Activated CD8-positive, alpha-beta memory T cell treated with anti-CD3 and anti-CD28 coated beads, Interleukin-2, amount 50 U/mL, for 48 hours (primary cell): ENCODE data around the gene NLRP8.
"Not testable (repeated sequence)": the region's sequence is repeated elsewhere in the genome, so short reads cannot be mapped to it uniquely, and the experiment has no call there.

Source experiments
- DNase-seq: peaks from one replicate; pipeline ENCODE4 v3.0.0-alpha.2; 2020

Gene NLRP8

DNA sequence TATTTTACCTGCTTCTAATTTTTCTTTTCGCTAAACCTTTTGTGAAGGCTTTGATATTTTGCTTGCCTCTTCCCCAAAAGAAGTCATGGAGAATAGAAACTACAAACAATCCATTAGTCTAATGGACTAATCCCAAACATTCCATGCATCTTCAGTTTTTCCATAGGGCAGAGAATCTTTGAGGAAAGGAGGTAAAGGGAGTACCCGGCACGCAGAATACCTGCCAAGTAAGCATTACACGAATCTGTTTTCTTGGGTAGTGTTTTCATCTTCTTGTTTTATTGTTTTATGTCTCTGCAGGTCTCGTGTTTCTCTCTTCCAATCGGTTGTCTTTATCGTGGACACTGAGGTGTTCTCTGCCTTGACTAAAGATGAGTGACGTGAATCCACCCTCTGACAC is at the start of gene NLRP8:
Gene NLRP8 (plus strand): TSS at position 301 of the 400 bp plus-strand sequence.
- DNase-seq: no peak

DNA sequence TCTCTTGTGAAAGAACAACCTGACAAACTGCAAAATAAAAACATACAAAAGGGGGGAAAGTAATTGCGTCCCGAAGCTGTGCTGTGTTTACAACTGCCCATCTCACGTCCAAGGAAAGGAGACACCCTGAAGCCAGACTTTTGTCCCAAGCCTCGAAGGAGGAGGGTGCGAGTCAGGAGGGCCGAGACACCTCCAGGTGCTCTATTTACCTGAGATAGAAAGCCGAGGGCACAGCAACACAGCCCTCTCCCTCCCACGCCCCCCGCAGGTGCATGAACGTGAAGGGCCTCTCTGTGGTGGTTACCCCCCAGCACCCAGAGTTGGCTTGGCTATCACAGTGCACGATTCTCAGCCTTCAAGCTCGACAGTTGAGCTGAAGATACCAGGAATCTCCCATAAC is 48.7 kb upstream of the NLRP8 start:
- DNase-seq: no peak

DNA sequence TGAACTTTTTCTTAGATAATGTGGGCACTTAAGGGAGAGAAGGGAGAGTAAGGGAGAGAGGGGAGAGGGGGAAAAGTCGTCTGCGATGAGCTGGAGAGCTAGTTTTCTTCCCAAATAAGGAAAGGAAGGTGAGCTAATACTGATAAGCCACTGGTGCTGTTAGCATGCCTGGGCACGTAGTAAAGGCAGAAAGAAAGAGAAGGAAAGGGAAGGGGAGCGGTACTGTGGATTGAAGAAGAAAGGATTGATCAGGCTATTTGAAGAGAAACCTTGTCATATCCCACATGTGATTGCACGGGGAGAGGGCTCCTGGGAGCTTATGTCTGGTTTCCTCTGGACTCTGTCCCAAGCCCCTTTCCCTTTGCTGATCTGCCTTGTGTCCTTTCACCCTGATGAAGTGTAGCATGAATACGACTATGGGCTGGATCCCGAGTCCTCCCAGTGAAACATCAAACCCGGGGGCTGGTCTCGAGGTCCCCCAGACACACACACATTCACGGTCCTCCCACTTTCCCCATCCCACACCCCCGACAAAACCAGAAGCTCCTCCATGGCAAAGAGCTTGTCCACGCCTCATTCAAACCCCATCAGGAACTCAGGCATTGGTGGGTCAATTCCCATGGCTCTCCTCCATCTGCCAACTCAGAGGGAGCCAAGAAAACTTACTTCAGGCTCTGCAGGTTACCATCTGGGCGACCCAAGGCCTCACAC is 46.1 kb upstream of the NLRP8 start:
- no peak for DNase-seq

DNA sequence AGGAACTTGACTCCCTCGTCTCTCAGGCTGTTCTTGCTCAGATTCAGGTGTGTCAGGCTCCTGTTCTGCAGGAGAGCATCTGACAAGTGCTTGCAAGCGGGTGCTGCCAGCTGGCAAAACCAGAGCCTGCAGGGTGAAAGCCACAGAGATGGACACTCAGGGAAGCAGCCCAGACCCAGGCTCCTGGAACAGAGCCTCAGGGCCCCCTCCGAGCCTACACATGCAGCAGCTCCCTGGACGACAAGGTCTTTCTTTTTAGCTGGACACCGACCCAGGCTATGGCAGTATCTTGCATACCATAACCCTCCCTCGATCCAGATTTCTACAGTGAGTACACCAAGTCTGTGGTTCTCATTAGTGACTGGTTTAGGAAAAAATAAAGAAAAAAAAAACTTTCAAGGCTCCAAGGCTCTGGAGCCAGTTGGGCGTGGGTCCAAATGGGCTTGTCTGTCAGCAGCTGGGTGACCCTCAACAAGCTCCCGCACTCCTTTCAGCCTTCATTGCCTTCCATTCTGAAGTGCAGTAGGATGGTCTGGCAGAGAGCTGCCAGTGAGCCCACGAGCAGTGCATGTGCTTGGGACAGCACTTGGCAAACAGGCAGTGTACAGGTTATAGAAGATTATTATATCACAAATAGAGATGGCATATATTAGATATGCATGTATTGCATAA is 45.4 kb upstream of the NLRP8 start:
- DNase-seq: no peak

DNA sequence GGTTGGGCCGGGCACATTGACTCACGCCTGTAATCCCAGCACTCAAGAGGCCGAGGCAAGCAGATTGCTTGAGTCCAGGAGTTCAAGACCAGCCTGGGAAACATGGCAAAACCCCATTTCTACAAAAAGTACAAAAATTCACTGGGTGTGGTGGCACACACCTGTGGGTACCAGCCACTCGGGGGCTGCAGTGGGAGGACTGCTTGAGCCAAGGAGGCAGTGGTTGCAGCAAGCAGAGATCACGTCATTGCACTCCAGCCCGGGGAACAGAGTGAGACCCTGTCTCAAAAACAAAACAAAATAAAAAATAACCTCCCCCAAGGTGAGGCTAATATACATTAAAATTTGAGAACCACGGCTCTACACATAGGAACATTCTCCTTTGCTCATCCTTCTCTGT is 40.3 kb upstream of the NLRP8 start:
- no peak for DNase-seq

DNA sequence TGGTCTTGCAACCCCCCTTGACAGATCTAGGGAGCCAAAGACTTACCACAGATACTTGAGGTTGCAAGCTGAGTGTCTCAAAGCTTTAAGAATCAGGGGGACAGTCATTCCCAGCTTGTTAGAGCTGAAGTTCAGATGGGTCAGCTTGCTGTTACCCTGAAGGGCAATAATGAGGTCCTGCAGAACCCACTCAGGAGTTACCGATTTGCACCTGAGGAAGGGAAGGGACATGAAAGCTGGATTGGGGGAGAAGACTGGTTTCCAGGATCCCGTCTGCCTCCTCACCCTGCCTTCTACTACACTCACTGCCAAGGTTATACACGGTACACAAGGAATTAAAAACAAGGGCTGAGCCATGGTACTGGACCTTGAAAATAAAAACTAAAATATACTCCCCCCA is 39.9 kb upstream of the NLRP8 start:
- no peak for DNase-seq

DNA sequence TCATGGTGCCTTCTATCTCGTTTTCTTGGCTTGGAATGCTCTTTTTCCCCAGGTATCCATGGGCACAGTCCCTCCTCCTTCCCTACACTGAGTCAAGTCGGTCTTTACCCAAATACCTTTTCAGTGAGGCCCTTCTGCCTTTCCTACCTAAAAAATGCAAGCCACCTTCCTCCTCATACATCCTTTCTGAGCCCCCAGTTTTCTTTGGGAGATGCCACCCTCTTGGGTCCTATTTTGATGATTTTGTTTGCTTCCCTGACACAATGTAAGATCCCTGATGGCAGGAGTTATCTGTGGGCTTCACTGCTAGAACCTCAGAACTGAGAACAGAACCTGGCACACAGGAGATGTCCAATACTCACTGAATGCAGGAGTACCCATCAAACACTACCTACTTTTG is 37.8 kb upstream of the NLRP8 start:
- DNase-seq: no peak

DNA sequence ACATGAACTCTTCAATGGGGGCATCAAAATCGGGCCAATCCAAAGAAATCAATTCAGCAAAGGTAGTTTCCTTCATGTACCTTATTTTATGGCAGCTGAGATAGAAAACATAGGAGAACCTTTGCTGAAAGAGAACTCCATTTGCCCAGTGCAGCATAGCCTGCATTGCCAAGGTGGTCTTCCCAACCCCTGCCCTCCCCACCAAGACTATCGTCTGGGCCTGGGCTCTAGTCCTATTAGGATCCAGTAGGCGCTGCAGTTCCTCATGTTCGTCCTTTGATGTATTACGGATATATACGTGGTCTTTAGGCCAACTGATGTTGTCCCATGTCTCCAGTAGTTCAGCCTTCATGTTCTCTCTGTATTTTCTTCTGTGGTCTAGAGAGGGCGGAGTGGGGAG is 34.7 kb upstream of the NLRP8 start:
- DNase-seq: no peak

DNA sequence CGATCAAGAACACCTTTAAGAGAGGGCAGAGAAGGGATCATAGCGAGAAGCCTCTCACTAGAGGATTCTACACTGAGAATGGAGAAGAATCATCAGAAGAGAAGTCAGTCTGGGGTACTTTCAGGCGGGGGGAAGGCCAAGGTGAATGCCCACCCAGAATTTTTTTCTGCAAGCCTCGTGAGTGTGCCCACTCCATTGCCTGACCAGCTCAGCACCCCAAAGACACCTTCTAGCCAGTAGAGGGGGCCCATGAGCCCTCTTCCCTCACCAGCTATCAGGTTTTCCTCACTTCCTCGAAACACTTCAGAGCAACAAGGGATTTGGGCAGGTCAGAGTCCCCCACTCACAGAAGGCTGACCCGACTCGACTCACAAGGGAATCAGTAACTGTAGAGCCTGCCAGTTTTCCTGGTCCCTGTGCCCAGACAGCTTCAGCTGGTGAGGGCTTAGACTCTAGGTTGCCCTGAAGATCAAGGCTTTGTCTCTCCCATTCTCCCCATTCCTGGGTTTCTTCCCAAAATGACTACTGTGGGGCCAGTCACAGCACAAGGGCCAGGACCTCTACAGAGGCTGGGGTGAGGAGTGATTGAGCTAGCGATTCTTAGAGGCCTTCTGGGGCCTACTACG is 33.9 kb upstream of the NLRP8 start:
- no peak for DNase-seq

DNA sequence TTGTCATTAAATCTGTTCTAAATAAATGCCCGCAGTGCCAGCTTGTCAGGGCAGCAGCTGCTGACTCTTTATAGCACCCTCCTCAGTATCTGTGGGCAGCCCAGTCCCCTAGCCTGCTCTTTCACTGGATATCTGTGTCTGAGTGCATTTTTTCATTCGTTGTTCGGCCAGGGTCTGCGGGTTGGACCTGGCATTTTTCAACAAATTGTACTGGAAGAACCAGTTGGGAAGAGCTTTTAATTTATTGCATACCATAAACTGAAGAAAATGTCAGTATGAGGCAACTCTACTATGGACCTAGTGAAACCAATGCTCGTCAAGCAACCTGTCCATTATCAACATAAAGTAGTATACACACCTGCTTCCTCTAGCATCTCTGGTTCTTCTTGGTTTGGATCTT is 24.1 kb upstream of the NLRP8 start:
- no peak for DNase-seq

DNA sequence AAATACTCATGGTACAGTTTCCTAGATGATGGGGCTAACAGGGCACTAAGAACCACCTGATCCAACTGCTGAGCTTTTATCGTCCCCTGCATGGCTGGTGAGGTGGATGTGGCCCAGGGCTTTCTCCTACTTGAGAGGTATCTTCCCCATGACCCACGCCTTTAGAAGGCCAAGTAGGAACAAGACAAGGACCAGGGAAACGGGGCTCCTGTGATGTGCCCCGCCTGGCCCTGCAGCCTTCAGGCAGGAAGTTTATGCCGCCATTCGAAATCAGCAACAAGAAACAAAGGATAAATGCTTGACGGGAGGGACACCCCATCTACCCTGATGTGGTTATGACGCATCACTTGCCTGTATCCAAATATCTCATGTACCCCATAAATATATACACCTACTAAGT is 19.6 kb upstream of the NLRP8 start:
- DNase-seq: no peak

DNA sequence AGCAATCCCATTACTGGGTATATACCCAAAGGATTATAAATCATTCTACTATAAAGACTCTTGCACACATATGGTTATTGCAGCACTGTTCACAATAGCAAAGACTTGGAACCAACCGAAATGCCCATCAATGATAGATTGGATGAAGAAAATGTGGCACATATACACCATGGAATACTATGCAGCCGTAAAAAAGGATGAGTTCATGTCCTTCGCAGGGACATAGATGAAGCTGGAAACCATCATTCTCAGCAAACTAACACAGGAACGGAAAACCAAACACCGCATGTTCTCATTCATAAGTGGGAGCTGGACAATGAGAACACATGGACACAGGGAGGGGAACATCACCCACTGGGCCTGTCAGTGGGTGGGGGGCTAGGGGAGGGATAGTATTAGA is 18.4 kb upstream of the NLRP8 start:
- not testable (repeated sequence) for DNase-seq

DNA sequence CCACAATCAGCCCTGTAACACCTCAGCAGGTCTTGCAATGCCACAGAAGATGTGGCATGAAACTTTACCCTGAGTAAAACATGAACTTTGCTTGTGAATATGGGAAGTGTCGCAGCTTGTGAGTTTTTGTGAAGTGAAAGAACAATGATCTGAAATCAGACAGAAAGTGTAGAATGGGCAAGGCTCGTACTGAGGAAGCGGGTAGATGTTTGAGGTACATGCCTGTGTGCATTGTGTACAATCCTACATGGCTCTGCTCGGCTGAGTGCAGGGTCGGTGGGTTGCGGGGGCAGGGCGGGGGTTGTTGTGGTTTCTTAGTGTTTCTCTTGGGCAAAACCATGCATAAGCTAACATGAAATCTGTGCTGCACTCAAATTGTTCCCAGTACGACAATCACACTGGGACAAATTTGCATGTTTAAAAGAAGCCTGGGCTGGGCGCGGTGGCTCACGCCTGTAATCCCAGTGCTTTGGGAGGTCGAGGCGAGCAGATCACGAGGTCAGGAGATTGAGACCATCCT is 16.6 kb upstream of the NLRP8 start:
- no peak for DNase-seq

DNA sequence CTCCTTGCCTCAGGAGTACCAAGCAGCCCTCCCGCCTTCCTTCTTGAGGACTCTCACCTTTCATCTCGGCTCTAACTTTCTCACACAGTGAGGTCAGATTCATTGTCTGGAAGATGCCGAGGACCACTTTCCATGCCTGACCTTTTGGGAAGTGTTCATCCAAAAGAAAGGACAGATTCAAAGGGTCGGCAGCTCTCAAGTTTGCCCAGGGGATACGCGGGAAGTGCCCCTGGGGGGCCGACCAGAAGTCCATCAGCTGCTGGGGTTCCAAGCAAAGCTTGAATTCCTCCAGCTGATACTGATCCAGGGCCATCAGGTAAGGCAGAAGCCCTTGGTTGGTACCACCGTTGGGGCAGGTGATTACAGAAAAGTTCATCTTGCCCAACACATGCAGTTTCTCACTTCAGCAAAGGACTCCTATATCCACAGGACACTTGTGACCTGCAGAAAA is 15.7 kb upstream of the NLRP8 start, which contains the start of gene NLRP13:
Gene NLRP13 (minus strand): TSS at position 401 of the 451 bp plus-strand sequence. CDS start 25 bp downstream, at position 376.
- DNase-seq: no peak

DNA sequence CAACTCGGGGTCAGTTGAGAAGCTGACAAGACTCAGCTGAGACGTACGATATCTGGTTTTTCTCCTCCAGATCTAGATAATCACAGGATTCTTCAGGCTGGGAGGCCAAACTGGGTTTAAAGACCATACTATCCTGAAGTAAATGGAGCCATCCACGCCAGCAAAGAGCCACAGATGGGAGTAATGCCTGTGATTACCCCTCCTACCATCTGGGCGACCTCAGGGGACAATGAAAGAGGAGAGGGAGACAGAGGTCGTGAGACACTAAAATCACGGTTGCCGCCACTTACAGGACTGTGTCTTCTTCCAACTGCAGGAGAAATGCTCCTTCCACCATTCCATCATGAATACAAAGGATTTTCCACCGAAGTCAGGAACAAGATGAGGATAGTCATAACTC is 12.4 kb upstream of the NLRP8 start:
- no peak for DNase-seq

DNA sequence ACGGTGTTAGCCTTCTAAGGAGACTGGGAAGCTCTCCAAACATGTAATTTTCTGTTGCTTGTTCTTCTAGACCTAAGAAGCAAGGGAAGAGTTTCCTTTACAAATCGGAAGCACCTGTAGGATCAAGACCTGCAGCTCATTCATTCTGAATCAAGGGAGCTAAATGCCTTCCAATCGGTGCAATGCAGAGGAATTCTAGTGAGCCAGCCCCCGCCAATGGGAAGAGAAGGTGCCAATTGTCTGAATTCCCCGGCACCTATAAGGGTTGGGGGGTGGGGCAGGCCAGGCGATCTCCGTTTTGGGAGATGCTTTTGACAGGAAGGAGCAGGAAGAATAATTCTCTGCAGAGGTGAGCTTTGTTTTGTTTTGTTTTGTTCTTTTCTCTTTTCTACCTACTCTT is 8.4 kb upstream of the NLRP8 start:
- no peak for DNase-seq

DNA sequence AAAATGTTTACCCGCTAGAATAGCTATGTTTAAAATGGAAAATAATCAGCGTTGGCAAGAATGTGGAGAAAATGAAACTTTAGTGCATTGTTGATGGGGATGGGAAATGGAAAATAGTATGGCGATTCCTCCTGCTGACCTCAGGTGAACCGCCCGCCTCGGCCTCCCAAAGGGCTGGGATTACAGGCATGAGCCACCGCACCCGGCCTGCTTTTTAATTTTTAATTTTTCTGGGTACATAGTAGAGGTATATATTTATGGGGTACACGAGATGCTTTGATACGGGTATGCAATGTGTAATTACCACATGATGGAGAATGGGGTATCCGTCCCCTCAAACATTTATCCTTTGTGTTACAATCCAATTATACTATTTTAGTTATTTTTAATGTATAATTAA is 7.3 kb upstream of the NLRP8 start:
- DNase-seq: no peak

DNA sequence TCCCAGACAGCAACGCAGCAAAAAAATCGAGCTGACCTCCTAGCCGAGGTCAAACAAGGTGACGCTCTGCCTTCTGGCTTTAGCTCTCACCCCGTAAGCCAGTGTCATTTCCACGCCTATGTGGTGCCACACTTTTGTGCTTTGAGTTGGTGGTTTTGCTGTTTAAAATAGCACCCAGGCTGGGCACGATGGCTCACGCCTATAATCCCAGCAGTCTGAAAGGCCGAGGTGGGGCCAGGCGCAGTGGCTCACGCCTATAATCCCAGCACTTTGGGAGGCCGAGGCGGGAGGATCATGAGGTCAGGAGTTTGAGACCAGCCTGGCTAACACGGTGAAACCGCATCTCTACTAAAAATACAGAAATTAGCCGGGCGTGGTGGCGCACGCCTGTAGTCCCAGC is 2.9 kb downstream of the NLRP8 start:
- DNase-seq: not testable (repeated sequence)

DNA sequence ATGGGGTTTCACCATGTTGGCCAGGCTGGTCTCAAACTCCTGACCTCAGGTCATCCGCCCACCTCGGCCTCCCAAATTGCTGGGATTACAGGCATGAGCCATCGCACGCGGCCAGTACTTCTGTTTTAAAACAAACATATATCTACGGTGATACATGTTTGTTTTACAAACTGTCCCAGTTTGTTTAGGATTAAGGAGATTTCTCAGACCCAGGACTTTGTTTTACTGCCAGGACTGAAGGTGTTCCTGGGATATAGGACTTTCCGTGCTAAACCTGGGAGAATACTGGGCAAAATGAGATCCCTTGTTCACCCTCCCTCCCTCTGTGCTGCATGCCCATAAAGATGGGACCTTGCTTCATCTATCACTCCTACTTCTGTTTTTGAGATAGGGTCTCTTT is 8.8 kb downstream of the NLRP8 start:
- no peak for DNase-seq

DNA sequence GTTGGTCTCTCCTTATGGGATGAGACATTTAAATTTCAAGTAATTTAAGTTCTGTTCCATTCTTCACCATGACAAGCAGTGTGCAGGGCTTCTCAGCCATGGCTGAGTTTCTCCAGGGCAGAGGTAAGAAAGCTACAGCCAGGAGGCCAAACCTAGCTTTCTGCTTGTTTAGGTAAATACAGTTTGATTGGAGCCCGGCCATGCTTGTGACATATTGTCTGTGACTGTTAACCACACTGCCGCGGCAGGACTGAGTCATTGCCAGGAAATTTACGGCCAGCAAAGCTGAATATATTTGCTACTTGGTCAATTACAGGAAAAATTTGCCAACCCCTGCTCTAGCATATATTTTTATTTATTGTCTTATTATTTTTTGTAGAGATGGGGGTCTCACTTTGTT is 10.7 kb downstream of the NLRP8 start:
- no peak for DNase-seq

DNA sequence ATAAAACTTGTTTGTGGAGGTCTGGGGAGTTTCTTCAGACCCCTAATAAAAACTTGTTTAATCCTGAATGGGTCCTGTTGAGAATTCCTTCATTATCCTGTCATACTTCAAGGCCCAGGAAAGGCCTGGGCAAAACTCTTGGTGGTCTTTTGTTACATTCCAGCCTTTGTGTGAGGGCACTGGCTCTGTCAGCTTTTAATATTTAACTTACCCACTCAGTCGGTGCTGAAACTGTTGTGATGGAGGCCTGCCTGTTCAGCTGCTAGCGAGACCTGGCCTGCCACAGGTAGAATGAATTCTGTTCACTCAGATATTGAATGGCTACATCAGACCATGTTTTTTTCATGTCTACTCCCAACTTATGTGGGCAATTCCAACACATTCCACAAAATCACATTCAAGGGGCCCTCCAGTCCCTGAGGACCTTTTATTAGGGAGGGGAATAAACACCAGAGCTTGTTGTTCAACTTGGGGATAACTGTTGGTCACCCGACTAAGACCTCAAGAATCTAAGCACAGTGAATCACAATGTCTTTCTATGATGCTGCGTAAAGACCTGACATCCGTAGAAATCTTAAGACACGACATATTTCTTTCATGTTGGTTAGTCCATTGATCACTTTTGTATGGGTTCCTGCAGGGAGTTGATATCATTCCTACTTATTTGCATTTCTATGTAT is 12.5 kb downstream of the NLRP8 start:
- no peak for DNase-seq

DNA sequence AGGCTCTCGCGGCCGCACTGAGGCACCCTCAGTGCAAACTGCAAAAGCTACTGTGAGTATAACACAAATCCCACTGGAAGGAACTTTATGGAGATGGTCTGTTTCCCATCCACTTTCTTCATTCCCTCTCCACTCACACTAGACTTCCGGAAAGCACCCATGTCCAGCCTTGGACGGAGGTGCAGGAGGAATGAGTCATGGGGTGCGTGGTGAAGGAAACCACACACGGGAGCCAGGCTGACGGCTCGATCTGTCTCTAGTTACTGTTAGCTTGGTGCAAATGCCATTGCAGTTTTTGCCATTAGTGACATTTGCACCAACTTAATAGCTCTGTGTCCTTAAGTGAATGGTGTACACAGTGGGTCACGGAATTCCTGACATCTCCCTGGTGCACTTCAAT is 14.6 kb downstream of the NLRP8 start:
- no peak for DNase-seq

DNA sequence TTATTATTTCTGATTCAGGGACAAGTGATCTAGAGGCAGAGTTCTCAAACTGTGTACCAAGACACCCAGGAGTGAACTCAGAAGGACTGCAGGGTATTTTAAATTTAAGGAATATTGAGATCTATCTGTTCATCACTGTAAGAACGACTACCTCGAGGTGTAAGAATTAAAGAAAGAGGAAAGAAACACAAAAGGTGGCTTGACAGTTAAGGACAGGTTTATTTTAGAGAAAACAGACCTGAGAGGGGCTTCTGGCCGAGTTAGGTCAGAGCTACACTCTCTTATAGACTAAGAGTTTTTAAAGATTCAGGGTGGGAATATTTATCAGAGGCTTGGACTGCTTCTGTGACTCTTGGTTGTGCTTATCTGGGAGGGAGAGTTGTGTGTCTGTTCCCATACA is 26.4 kb downstream of the NLRP8 start:
- DNase-seq: no peak
